Astrocyte of the hippocampus (primary cell): ENCODE data around the gene MARK1.
A peak's percentile ranks its signal among the peaks of the same experiment; 100 is the strongest.
"Not testable (repeated sequence)": the region's sequence is repeated elsewhere in the genome, so short reads cannot be mapped to it uniquely, and the experiment has no call there.

ENCODE experiments used
- DNase-seq: peaks from one replicate; pipeline ENCODE4 v3.0.0; 2011; ENCODE audit warnings: low read depth, low spot score

The MARK1 gene

GRCh38 chr1:220611100-220611499, 83.2 kb downstream of the MARK1 start:
- DNase-seq, result not testable (repeated sequence)

- DNase-seq, result no peak
These were observed 88.9 kb downstream of the MARK1 start for GRCh38 chr1:220616836-220617235.

- no peak for DNase-seq
These were observed 100.5 kb downstream of the MARK1 start for GRCh38 chr1:220628431-220628830.

GRCh38 chr1:220631238-220631815, 103.4 kb downstream of the MARK1 start:
- DNase-seq, result no peak

- DNase-seq, result no peak
These were observed 109.8 kb downstream of the MARK1 start for GRCh38 chr1:220637759-220638158.

GRCh38 chr1:220642285-220642684, 114.3 kb downstream of the MARK1 start:
- DNase-seq, result no peak

- DNase-seq, result no peak
These were observed 125.1 kb downstream of the MARK1 start for GRCh38 chr1:220652995-220653394.

- no peak for DNase-seq
These were observed 127.6 kb downstream of the MARK1 start for GRCh38 chr1:220655509-220655908.

- DNase-seq, result no peak
These were observed 128.2 kb downstream of the MARK1 start for GRCh38 chr1:220655961-220656740.

GRCh38 chr1:220666349-220666748, 138.4 kb downstream of the MARK1 start:
- no peak for DNase-seq

GRCh38 chr1:220669005-220669404, 141.1 kb downstream of the MARK1 start:
- DNase-seq, result no peak

- no peak for DNase-seq
These were observed 142.4 kb downstream of the MARK1 start for GRCh38 chr1:220670365-220670764.

GRCh38 chr1:220673921-220674320, 146.0 kb downstream of the MARK1 start:
- no peak for DNase-seq

GRCh38 chr1:220677251-220677650, 149.3 kb downstream of the MARK1 start:
- DNase-seq, result no peak

- peak; percentile 52 for DNase-seq
These were observed 152.2 kb downstream of the MARK1 start for GRCh38 chr1:220680085-220680687.

GRCh38 chr1:220681220-220681880, 153.4 kb downstream of the MARK1 start:
- DNase-seq, result no peak

- no peak for DNase-seq
These were observed 155.1 kb downstream of the MARK1 start for GRCh38 chr1:220682901-220683576.

GRCh38 chr1:220683716-220684115, 155.8 kb downstream of the MARK1 start:
- not testable (repeated sequence) for DNase-seq

- DNase-seq, result no peak
These were observed 157.0 kb downstream of the MARK1 start for GRCh38 chr1:220684890-220685289.

GRCh38 chr1:220685879-220686278, 157.9 kb downstream of the MARK1 start:
- no peak for DNase-seq

- no peak for DNase-seq
These were observed 159.9 kb downstream of the MARK1 start for GRCh38 chr1:220687809-220688208.

- DNase-seq, result no peak
These were observed 161.7 kb downstream of the MARK1 start for GRCh38 chr1:220689666-220690065.
